MM.1S (cell line): ENCODE measurements around the gene PDZRN4.

Source experiments
- DNase-seq: peaks from one replicate; pipeline ENCODE4 v3.0.0-alpha.2; 2015
- H2AFZ ChIP-seq: fragments of 300-600 bp; sonication (generic); 2 replicates; pipeline ENCODE4 v1.6.0; 2016; ENCODE audit warnings: antibody characterized with exemption, low read length
- H3F3A ChIP-seq: fragments of 300-600 bp; sonication (generic); 2 replicates; pipeline ENCODE4 v1.6.1; 2016; ENCODE audit warnings: mild to moderate bottlenecking, antibody characterized with exemption, low read length, moderate library complexity, mixed read lengths; ENCODE audit not compliant: insufficient read depth
- H3K27ac ChIP-seq: fragments of 300-600 bp; sonication (generic); 2 replicates; pipeline ENCODE4 v1.5.1; 2016; ENCODE audit warnings: mild to moderate bottlenecking, low read length
- H3K27me3 ChIP-seq: fragments of 300-600 bp; sonication (generic); replicated peaks from 2 replicates; pipeline ENCODE4 v1.6.0; 2016; ENCODE audit warnings: low read length; ENCODE audit not compliant: insufficient read depth
- H3K36me3 ChIP-seq: fragments of 300-600 bp; sonication (generic); replicated peaks from 2 replicates; pipeline ENCODE4 v1.6.1; 2016; ENCODE audit warnings: mild to moderate bottlenecking, low read length, mixed read lengths; ENCODE audit not compliant: insufficient read depth
- H3K4me1 ChIP-seq: fragments of 300-600 bp; sonication (generic); 2 replicates; pipeline ENCODE4 v1.6.1; 2016; ENCODE audit warnings: low read length, mixed read lengths
- H3K4me2 ChIP-seq: fragments of 300-600 bp; sonication (generic); 2 replicates; pipeline ENCODE4 v1.6.0; 2016; ENCODE audit warnings: low read depth, low read length
- H3K4me3 ChIP-seq: fragments of 300-600 bp; sonication (generic); 2 replicates; pipeline ENCODE4 v1.5.1; 2016; ENCODE audit warnings: low read length, mixed read lengths
- H3K79me2 ChIP-seq: fragments of 300-600 bp; sonication (generic); 2 replicates; pipeline ENCODE4 v1.6.1; 2016; ENCODE audit warnings: mixed run types, low read length, mixed read lengths
- H3K9ac ChIP-seq: fragments of 300-600 bp; sonication (generic); 2 replicates; pipeline ENCODE4 v1.6.1; 2016; ENCODE audit warnings: low read length, mixed read lengths
- H3K9me2 ChIP-seq: fragments of 300-600 bp; sonication (generic); replicated peaks from 2 replicates; pipeline ENCODE4 v1.6.1; 2016; ENCODE audit warnings: mild to moderate bottlenecking, low read length, mixed read lengths; ENCODE audit not compliant: insufficient read depth
- H3K9me3 ChIP-seq: fragments of 300-600 bp; sonication (generic); replicated peaks from 2 replicates; pipeline ENCODE4 v1.6.1; 2016; ENCODE audit warnings: mild to moderate bottlenecking, low read length, mixed read lengths; ENCODE audit not compliant: insufficient read depth
- H4K20me1 ChIP-seq: fragments of 300-600 bp; sonication (generic); 2 replicates; pipeline ENCODE4 v1.6.1; 2016; ENCODE audit warnings: mild to moderate bottlenecking, low read length, moderate library complexity, mixed read lengths; ENCODE audit not compliant: insufficient read depth
- EZH2 ChIP-seq: fragments of 300-600 bp; sonication (generic); optimal IDR thresholded peaks from 2 replicates; pipeline ENCODE3; 2017; ENCODE audit warnings: low read depth, mild to moderate bottlenecking, antibody characterized with exemption, low read length, mixed read lengths
- EZH2phosphoT487 ChIP-seq: fragments of 300-600 bp; sonication (generic); IDR thresholded peaks from 2 replicates; pipeline ENCODE4 v1.6.1; 2018; ENCODE audit warnings: antibody characterized with exemption, low read length
- TF ChIP-seq, protein P1 (sequence below): fragments of 300-600 bp; sonication (generic); IDR thresholded peaks from 2 replicates; pipeline ENCODE4 v1.5.1; 2016; ENCODE audit warnings: antibody characterized with exemption, low read length, mixed read lengths

The PDZRN4 gene

DNA sequence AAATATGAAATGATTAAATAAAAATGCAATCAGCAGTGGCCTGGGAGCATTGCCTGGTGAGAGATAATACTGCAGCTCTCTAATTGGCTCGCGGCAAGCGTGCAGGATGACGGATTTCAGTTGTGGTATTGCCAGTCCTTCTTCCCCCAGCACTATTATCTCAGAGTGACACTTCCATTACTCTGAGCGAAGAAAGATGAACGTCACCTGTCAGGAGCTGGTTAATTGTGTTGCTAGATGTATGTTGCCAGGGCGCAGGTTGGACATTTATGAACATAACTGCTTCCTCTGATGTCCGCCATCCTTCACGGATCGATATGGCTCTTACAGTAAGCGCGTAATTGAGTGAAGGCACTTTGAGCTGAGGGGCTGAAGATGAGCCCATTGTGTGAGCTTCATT, 374.9 kb downstream of the PDZRN4 start:
- H3K4me1 ChIP-seq, result no peaks in the 10 kb centered on the region
- TF ChIP-seq EZH2phosphoT487 (no peak), EZH2 (no peak)
- TF ChIP-seq, protein P1, sequence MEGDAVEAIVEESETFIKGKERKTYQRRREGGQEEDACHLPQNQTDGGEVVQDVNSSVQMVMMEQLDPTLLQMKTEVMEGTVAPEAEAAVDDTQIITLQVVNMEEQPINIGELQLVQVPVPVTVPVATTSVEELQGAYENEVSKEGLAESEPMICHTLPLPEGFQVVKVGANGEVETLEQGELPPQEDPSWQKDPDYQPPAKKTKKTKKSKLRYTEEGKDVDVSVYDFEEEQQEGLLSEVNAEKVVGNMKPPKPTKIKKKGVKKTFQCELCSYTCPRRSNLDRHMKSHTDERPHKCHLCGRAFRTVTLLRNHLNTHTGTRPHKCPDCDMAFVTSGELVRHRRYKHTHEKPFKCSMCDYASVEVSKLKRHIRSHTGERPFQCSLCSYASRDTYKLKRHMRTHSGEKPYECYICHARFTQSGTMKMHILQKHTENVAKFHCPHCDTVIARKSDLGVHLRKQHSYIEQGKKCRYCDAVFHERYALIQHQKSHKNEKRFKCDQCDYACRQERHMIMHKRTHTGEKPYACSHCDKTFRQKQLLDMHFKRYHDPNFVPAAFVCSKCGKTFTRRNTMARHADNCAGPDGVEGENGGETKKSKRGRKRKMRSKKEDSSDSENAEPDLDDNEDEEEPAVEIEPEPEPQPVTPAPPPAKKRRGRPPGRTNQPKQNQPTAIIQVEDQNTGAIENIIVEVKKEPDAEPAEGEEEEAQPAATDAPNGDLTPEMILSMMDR, result no peak
- no peak overlapping the region for H3K4me2 ChIP-seq
- H3F3A ChIP-seq, result no peaks in the 10 kb centered on the region
- DNase-seq, result no peak
- no peaks in the 10 kb centered on the region for H3K79me2 ChIP-seq
- H3K27me3 ChIP-seq, result no peaks in the 10 kb centered on the region
- H2AFZ ChIP-seq, result no peak overlapping the region
- H3K27ac ChIP-seq, result no peak overlapping the region
- H3K4me3 ChIP-seq, result no peak overlapping the region
- no peaks in the 10 kb centered on the region for H3K9me2 ChIP-seq
- H3K9me3 ChIP-seq, result no peaks in the 10 kb centered on the region
- H4K20me1 ChIP-seq, result no peaks in the 10 kb centered on the region
- no peak overlapping the region for H3K9ac ChIP-seq
- H3K36me3 ChIP-seq, result no peaks in the 10 kb centered on the region

GRCh38 chr12:41564816-41565215, 376.7 kb downstream of the PDZRN4 start:
- Histone ChIP-seq H3K4me2 (no peak overlapping the region), H3K4me1 (no peaks in the 10 kb centered on the region), H3F3A (no peaks in the 10 kb centered on the region), H3K9ac (no peak overlapping the region), H3K4me3 (no peak overlapping the region), H3K9me2 (no peaks in the 10 kb centered on the region), H3K9me3 (no peaks in the 10 kb centered on the region), H4K20me1 (no peaks in the 10 kb centered on the region), H3K27me3 (no peaks in the 10 kb centered on the region), H3K79me2 (no peaks in the 10 kb centered on the region), H3K27ac (no peak overlapping the region), H2AFZ (no peak overlapping the region), H3K36me3 (no peaks in the 10 kb centered on the region)
- no peak for DNase-seq
- TF ChIP-seq EZH2 (no peak), EZH2phosphoT487 (no peak)
- TF ChIP-seq, protein P1, result no peak

DNA sequence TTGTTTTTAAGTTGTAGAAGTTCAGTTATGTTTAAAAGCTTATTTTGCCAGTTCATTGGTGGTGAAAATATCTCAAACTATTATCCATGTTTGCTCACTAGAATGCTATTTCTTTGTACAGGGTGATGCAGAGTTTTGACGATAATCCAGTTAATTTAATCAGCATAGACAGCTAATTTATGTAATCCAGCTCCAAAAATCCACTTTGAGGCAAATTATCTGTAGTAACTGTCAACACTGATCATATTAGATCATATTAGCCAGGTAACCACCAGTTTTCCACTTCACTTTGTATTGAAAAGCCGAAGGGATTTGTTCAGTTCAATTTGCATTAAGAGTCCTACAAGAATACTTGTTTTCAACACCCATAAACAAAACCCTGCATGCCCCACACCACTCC, 378.6 kb downstream of the PDZRN4 start:
- H3F3A ChIP-seq, result no peaks in the 10 kb centered on the region
- TF ChIP-seq EZH2 (no peak), EZH2phosphoT487 (no peak)
- TF ChIP-seq, protein P1, result no peak
- no peaks in the 10 kb centered on the region for H3K27me3 ChIP-seq
- H3K9me2 ChIP-seq, result no peaks in the 10 kb centered on the region
- no peak overlapping the region for H3K4me3 ChIP-seq
- H3K4me2 ChIP-seq, result no peak overlapping the region
- H3K79me2 ChIP-seq, result no peaks in the 10 kb centered on the region
- H3K27ac ChIP-seq, result no peak overlapping the region
- no peak overlapping the region for H3K9ac ChIP-seq
- H3K36me3 ChIP-seq, result no peaks in the 10 kb centered on the region
- no peak overlapping the region for H2AFZ ChIP-seq
- no peaks in the 10 kb centered on the region for H3K9me3 ChIP-seq
- no peaks in the 10 kb centered on the region for H4K20me1 ChIP-seq
- DNase-seq, result no peak
- no peaks in the 10 kb centered on the region for H3K4me1 ChIP-seq

- no peak overlapping the region for H3K9ac ChIP-seq
- no peaks in the 10 kb centered on the region for H3K27me3 ChIP-seq
- no peaks in the 10 kb centered on the region for H3K36me3 ChIP-seq
- H3F3A ChIP-seq, result no peaks in the 10 kb centered on the region
- TF ChIP-seq EZH2, result no peak
- no peak for TF ChIP-seq EZH2phosphoT487
- TF ChIP-seq, protein P1, result no peak
- no peaks in the 10 kb centered on the region for H3K79me2 ChIP-seq
- H3K4me3 ChIP-seq, result no peak overlapping the region
- no peaks in the 10 kb centered on the region for H3K4me1 ChIP-seq
- no peak overlapping the region for H2AFZ ChIP-seq
- no peaks in the 10 kb centered on the region for H3K9me2 ChIP-seq
- H4K20me1 ChIP-seq, result no peaks in the 10 kb centered on the region
- DNase-seq, result no peak
- H3K27ac ChIP-seq, result no peak overlapping the region
- H3K9me3 ChIP-seq, result no peaks in the 10 kb centered on the region
- no peak overlapping the region for H3K4me2 ChIP-seq
Measured at GRCh38 chr12:41573445-41573844, 385.3 kb downstream of the PDZRN4 start.
